ENCODE data around the gene ITPRIPL2. TPM values are rescaled to one million over a fixed set of nuclear protein-coding genes. Genes with fewer than 3 reads are reported as not detected.

The ITPRIPL2 gene
- polyA plus RNA-seq, 1 donor (not counting 4 experiments of a cell fraction or from before 2014, with no cell fraction given): 5.9 TPM

GRCh38 chr16:19147126-19147525, 33.4 kb downstream of the ITPRIPL2 start:
- H4K20me1 ChIP-seq (ENCODE audit: control insufficient read depth, extremely low read depth, insufficient read depth, low read length): no peaks in the 10 kb centered on the region
- dilution Hi-C loops (cut with MboI; ENCODE audit: extremely low pct_ligation_motif_present, low sequenced_read_pairs): no loop called here
- H3K27me3 ChIP-seq (ENCODE audit: control insufficient read depth, extremely low read depth, insufficient read depth, low read length): no peaks in the 10 kb centered on the region
- no peaks in the 10 kb centered on the region for H3K9me1 ChIP-seq (ENCODE audit: control insufficient read depth, extremely low read depth, insufficient read depth, low read length)
- H2AFZ ChIP-seq (ENCODE audit: control insufficient read depth, low read length): no peak overlapping the region
- peaks cover 12% of the 10 kb centered on the region for H3K4me1 ChIP-seq (ENCODE audit: control insufficient read depth, extremely low read depth, insufficient read depth, low read length)
- no peak overlapping the region for H3K4me2 ChIP-seq (ENCODE audit: control insufficient read depth, extremely low read depth, insufficient read depth, low read depth, low read length)
- no peak for DNase-seq (ENCODE audit: low read depth, low spot score)
- no peaks in the 10 kb centered on the region for H3K36me3 ChIP-seq (ENCODE audit: control insufficient read depth in 2 of 2, extremely low read depth in 1 of 2, insufficient read depth in 2 of 2, low read length in 2 of 2)
- H3K9me3 ChIP-seq (ENCODE audit: control insufficient read depth, low read depth, low read length): no peaks in the 10 kb centered on the region
- no peak overlapping the region for H3K4me3 ChIP-seq (ENCODE audit: control insufficient read depth in 2 of 3, extremely low read depth in 1 of 3, insufficient read depth in 2 of 3, low read depth in 1 of 3, low read length in 3 of 3)
- H3K9ac ChIP-seq (ENCODE audit: control insufficient read depth, extremely low read depth, insufficient read depth, low read length): no peak overlapping the region
- FAIRE-seq: no peak
- no peaks in the 10 kb centered on the region for H3K79me2 ChIP-seq (ENCODE audit: control insufficient read depth, insufficient read depth, low read length)
- H3K27ac ChIP-seq (ENCODE audit: control insufficient read depth, insufficient read depth, low read length): no peak overlapping the region
- TF ChIP-seq CTCF (optimal IDR thresholded peaks at IDR 0.05 in 1 of 3, IDR thresholded peaks at IDR 0.05 in 1 of 3, conservative IDR thresholded peaks at IDR 0.05 in 1 of 3; ENCODE audit: extremely low read depth in 1 of 3, insufficient read depth in 2 of 3, low read length in 3 of 3): no peak

GRCh38 chr16:19147627-19148026, 33.9 kb downstream of the ITPRIPL2 start:
- H3K9me3 ChIP-seq (ENCODE audit: control insufficient read depth, low read depth, low read length): no peaks in the 10 kb centered on the region
- H2AFZ ChIP-seq (ENCODE audit: control insufficient read depth, low read length): no peak overlapping the region
- H4K20me1 ChIP-seq (ENCODE audit: control insufficient read depth, extremely low read depth, insufficient read depth, low read length): no peaks in the 10 kb centered on the region
- no peaks in the 10 kb centered on the region for H3K27me3 ChIP-seq (ENCODE audit: control insufficient read depth, extremely low read depth, insufficient read depth, low read length)
- H3K79me2 ChIP-seq (ENCODE audit: control insufficient read depth, insufficient read depth, low read length): no peaks in the 10 kb centered on the region
- DNase-seq (ENCODE audit: low read depth, low spot score) (no peak), FAIRE-seq (no peak)
- no peak for TF ChIP-seq EZH2 (IDR thresholded peaks at IDR 0.05; ENCODE audit: low read length)
- no peak for TF ChIP-seq CTCF (optimal IDR thresholded peaks at IDR 0.05 in 1 of 3, IDR thresholded peaks at IDR 0.05 in 1 of 3, conservative IDR thresholded peaks at IDR 0.05 in 1 of 3; ENCODE audit: extremely low read depth in 1 of 3, insufficient read depth in 2 of 3, low read length in 3 of 3)
- H3K27ac ChIP-seq (ENCODE audit: control insufficient read depth, insufficient read depth, low read length): no peak overlapping the region
- no peaks in the 10 kb centered on the region for H3K36me3 ChIP-seq (ENCODE audit: control insufficient read depth in 2 of 2, extremely low read depth in 1 of 2, insufficient read depth in 2 of 2, low read length in 2 of 2)
- peaks cover 12% of the 10 kb centered on the region for H3K4me1 ChIP-seq (ENCODE audit: control insufficient read depth, extremely low read depth, insufficient read depth, low read length)
- no peaks in the 10 kb centered on the region for H3K9me1 ChIP-seq (ENCODE audit: control insufficient read depth, extremely low read depth, insufficient read depth, low read length)
- no peak overlapping the region for H3K4me3 ChIP-seq (ENCODE audit: control insufficient read depth in 2 of 3, extremely low read depth in 1 of 3, insufficient read depth in 2 of 3, low read depth in 1 of 3, low read length in 3 of 3)
- H3K9ac ChIP-seq (ENCODE audit: control insufficient read depth, extremely low read depth, insufficient read depth, low read length): no peak overlapping the region
- dilution Hi-C loops (cut with MboI; ENCODE audit: extremely low pct_ligation_motif_present, low sequenced_read_pairs): no loop called here
- H3K4me2 ChIP-seq (ENCODE audit: control insufficient read depth, extremely low read depth, insufficient read depth, low read depth, low read length): no peak overlapping the region
